CD4-positive, alpha-beta T cell treated with Interleukin-17A for 1 hour (primary cell): Measurements from ENCODE around the gene TMEM9.
A peak's percentile ranks its signal among the peaks of the same experiment; 100 is the strongest.

Experiments
- DNase-seq: peaks from one replicate; pipeline ENCODE4 v3.0.0-alpha.2; 2020

The TMEM9 gene

DNA sequence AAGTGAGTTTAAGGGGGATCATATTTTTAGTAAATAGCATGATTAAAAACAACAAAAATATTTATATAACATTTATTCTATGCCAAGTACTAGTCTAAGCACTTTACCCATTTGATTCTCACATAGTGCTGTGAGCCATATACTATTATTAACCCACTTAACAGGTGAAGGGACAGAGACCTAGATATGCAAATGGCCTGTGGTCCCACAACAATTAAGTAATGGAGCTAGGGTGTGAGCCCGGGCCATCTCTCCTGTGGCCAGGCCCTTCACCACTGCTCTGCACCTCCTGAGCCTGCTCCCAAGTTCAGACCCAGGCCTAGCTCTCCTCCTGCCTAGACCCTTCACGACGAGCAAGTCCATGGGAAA, 27.8 kb downstream of the TMEM9 start:
- no peak for DNase-seq

- DNase-seq = no peak
Measured at GRCh38 chr1:201125800-201126199, 28.5 kb downstream of the TMEM9 start.

DNA sequence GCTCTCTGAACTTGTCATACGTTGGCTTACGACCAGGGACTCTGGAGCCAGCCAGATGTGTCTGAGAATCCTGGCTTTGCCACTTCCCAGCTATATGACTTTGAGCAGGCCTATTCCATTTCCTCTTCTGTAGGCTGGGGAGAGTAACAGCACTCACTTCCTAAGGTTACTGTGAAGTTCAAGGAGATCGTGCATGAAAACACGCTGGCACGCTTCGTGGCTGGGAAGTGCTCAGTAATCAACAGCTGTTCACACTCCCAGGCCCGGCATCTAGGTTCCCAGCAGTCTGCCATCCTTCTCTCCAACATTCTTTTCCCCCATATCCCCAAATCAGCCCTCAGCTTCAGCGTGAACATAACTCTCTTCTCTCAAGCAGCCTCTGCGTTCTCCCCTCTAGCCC, 29.3 kb downstream of the TMEM9 start:
- no peak for DNase-seq

DNA sequence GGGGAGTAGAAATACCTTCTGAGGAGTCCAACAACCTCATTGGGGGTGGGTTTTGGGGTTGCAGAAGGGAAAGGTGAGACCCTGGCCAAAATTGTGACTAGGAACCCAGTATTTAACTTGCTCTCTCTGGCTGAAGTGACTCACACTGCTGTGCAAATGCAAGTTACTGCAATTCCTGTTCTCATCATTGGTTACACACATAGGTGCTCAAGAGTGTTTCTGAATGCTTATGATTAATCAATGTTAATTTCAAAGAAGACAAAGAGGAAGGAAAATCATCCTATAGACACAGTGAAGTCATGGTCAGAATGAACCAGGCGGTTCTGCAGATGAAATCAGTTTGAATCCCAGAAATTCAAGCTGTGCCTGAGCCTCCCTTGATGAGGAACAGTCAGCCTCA, 30.4 kb downstream of the TMEM9 start:
- no peak for DNase-seq

DNA sequence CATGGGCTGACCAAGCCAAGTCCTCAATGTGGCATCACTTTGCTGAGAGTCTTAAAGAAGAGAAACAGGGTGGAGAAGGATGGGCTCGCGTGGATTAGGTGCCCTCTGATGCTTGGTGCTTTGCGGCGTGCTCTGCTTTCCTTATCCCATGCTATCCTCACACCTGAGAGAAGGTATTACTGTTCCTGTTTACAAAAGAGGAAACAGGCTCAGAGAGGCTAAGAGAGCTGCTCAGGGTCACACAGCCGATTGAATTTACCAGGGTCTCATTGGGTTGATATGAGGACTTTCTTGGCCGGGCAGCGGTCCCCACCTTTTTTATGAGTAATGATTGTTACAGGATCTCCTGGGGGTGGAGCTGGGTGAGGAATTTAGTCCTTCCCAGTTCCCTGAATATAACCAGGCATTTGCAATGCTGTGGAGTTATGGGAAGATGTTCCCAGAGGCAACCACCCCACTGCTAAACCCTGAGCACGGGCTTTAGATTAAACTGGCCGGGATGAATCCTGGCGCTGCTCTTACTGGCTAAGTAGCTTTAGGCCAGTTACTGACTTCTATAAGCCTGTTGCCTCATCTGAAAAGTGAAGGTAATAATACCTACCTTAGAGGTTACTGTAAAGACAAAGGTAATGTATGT, 31.8 kb downstream of the TMEM9 start:
- no peak for DNase-seq

GRCh38 chr1:201119206-201120197, 34.8 kb downstream of the TMEM9 start:
- DNase-seq = peak; percentile 59

- DNase-seq = no peak
Measured at GRCh38 chr1:201116091-201116490, 38.2 kb downstream of the TMEM9 start.

- no peak for DNase-seq
Measured at GRCh38 chr1:201115390-201115937, 38.8 kb downstream of the TMEM9 start.

GRCh38 chr1:201114245-201115131, 39.8 kb downstream of the TMEM9 start:
- DNase-seq = peak; percentile 79

DNA sequence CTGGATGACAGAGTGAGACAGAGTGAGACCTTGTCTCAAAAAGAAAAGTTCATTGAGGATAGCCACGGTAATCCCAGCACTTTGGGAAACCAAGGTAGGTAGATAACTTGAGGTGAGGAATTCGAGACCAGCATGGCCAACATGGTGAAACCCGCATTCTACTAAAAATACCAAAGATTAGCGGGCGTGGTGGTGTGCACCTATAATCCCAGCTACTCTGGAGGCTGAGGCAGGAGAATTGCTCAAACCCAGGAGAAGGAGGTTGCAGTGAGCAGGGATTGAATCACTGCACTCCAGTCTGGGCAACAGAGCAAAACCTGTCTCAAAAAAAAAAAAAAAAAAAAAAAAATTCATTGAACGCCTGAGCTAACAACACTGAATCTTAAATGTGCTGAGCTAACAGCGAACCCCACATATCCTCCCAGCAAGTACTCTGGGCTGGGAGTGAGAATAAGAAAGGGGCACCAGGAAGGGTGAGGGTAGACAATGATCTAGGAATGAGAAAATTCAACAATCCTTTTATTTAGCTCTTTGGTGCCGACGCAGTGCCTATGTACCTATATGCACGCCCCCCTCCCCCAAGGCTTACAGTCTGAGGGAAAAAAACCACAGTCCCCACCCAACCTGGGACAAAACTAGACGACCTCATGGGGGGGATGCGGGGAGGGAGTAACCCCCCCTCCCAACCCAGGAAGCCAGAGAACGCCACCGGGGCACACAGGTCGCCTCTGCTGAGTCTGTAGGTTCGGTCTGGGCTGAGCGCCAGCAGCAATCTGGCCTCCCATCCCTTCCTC, 40.6 kb downstream of the TMEM9 start:
- no peak for DNase-seq

DNA sequence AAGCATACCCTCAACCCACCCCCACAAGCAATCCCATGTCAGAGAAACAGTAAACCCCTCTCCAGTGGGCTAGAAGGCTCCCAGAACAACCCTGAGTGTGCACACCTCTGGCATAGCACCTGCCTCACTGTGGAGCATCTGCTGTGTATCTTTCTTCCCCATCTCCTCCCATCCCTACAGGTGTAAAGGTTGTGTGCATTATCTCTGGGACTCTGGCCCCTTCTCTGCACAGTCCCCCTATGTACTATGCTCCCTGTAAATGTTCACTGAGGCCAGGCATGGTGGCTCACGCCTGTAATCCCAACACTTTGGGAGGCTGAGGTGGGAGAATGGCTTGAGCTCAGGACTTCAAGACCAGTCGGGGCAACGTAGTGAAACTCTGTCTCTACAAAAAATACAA, 41.3 kb downstream of the TMEM9 start:
- no peak for DNase-seq

- no peak for DNase-seq
Measured at GRCh38 chr1:201112173-201112731, 42.0 kb downstream of the TMEM9 start, which contains the start of gene CACNA1S. Gene CACNA1S, minus strand, starts transcription at chr1:201112426. Its CDS starts 87 bp downstream, at chr1:201112339.

DNA sequence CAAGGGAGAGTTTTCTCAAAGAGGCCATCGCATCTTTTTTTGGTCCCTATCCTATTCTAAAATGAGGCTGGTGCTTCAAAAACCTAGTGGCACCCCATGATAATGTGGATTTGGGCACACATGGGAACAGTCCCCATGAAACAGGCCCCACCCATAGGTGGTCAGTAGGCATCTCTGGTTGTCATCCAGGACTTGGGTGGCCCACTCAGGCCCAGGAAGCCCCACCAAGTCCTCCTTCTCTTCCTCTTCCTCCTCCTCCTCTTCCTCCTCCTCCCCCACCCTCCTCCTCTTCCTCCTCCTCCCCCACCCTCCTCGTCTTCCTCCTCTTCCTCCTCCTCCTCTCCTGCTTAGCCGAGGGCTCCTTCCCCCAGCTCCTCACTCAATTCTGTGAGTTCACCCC, 42.6 kb downstream of the TMEM9 start:
- DNase-seq = no peak

- no peak for DNase-seq
Measured at GRCh38 chr1:201111156-201111555, 43.1 kb downstream of the TMEM9 start.

- no peak for DNase-seq
Measured at GRCh38 chr1:201110616-201111015, 43.7 kb downstream of the TMEM9 start.

GRCh38 chr1:201110138-201110537, 44.1 kb downstream of the TMEM9 start:
- DNase-seq = no peak

DNA sequence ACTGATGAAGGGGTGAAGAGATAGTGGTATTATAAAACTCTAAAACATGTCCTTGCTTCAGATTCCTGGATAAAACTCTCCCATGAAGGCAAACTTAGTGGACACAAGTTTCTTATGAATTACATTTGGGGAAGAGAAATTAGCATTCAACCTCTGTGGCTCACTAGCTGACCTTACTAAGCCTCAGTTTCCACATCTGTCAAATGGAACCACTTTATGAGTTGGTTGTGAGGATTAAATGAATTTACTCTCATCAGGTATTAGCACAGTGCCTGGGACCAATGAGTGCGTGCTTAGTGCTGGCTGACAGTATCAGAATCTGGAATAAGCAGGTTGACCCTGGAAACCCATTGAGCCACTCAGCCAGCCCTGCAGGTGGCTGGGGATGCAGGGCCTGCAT, 44.6 kb downstream of the TMEM9 start:
- no peak for DNase-seq

DNA sequence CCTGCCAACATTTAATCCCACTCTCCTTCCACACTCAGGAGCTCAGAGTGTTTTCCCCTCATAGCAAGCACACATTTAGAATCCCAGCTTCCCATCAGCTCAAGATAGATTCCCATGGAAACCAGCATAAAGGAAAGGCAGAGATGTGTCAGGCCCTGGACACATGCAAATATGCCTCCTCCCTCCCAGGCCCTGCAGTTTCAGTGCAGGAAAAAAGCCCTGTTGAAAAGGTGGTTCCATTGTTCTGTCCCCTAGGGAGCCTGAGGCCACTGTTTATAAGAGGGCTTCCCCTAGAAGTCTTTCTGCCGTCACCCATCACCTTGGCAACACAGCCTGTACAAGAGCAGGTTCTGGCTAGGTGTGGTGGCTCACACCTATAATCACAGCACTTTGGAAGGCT, 45.7 kb downstream of the TMEM9 start:
- no peak for DNase-seq

DNA sequence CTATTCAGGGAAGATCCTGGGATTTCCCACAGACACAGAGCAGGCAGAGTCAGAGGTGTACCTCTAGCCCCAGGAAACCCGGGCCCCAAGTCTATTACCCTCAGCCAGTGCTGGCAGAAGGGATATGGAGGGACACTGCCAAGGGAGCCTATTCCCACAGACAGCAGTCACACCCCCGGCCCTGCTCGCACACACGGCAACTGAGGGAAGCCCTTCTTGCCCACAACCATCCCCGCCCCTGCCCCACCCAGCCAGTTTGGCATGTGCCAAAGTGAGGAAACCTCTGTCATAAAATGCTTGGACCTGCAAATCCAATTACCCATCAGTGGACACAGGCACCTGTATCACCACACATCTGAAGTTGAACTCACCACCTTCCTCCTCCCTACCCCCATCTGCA, 48.6 kb downstream of the TMEM9 start:
- DNase-seq = no peak

GRCh38 chr1:201104141-201104540, 50.1 kb downstream of the TMEM9 start:
- DNase-seq = no peak

- DNase-seq = no peak
Measured at GRCh38 chr1:201103666-201104065, 50.6 kb downstream of the TMEM9 start.
